Adrenal gland (tissue), 12 donors: Measurements from ENCODE around the gene RBM33. TPM values are rescaled to one million over a fixed set of nuclear protein-coding genes. Genes with fewer than 3 reads are reported as not detected.
A peak's percentile ranks its signal among the peaks of the same experiment; 100 is the strongest.

Experiments used
- DNase-seq, 7 donors: peaks; one replicate each; pipeline ENCODE4 v3.0.0-alpha.2; 2019 to 2020
- H3K27ac ChIP-seq, 5 donors: fragments of 200-600 bp; sonication (generic) in 4 of 5; 1 replicate in 3 of 5; 2 replicates in 2 of 5; pipeline versions ENCODE4 v1.5.1 to v1.8.0; 2016 to 2020; ENCODE audit warnings: mild to moderate bottlenecking in 1 of 5
- H3K27me3 ChIP-seq: fragments of 200-600 bp; 2 replicates; pipeline ENCODE4 v1.8.0; 2021
- H3K36me3 ChIP-seq, 2 donors: fragments of 200-600 bp; replicated peaks in 1 of 2; 1 replicate in 1 of 2; 2 replicates in 1 of 2; pipeline versions ENCODE4 v1.5.1 to v1.8.0; 2018 to 2022
- H3K4me1 ChIP-seq, 2 donors: fragments of 200-600 bp; replicated peaks in 1 of 2; 1 replicate in 1 of 2; 2 replicates in 1 of 2; pipeline versions ENCODE4 v1.5.1 to v1.8.0; 2018 to 2021
- H3K4me3 ChIP-seq, 4 donors: fragments of 200-600 bp; sonication (generic) in 3 of 4; one replicate each; pipeline ENCODE4 v1.5.1; 2016 to 2018
- H3K9me3 ChIP-seq, 3 donors: fragments of 200-600 bp; sonication (generic) in 1 of 3; replicated peaks in 1 of 3; 1 replicate in 2 of 3; 2 replicates in 1 of 3; pipeline versions ENCODE4 v1.5.1 to v1.8.0; 2016 to 2021
- CTCF ChIP-seq, 6 experiments: fragments of 450-650 bp in 4 of 6; fragments of 200-600 bp in 2 of 6; sonication (generic) in 1 of 6; IDR thresholded peaks; 1 replicate in 5 of 6; 2 replicates in 1 of 6; pipeline versions ENCODE4 v1.5.1 to v1.8.0; 2016 to 2021; ENCODE audit warnings: antibody characterized with exemption in 6 of 6, mild to moderate bottlenecking in 2 of 6, moderate library complexity in 1 of 6
- POLR2A ChIP-seq, 2 donors: fragments of 450-650 bp; IDR thresholded peaks; one replicate each; pipeline ENCODE4 v1.6.1; 2017; ENCODE audit warnings: antibody characterized with exemption in 2 of 2, mild to moderate bottlenecking in 2 of 2, moderate library complexity in 1 of 2
- WGBS, 4 donors: extraction: QIAGEN DNeasy Blood & Tissue Kit in 2 of 4; methylation state at CpG; one replicate each; pipeline versions ENCODE4 v1.1.5 to v1.1.7; 2013 to 2017; 5-methylcytosine and 5-hydroxymethylcytosine counted together
- intact Hi-C, 2 donors: fragments of 100-400 bp; cut with DNase I; formaldehyde crosslinking; loops; one replicate each; pipeline versions ENCODE4 v1.14.1 to v1.15.0; 2022 to 2023
- polyA plus RNA-seq, 3 donors: library from polyadenylated mRNA; stranded (reverse); fragments of 200-250 nt in 2 of 3; fragments of 350-450 nt in 1 of 3; fragmentation: Illumina TruSeq in 1 of 3; extraction: RNeasy Lipid Tissue Mini Kit (QIAGEN cat#74804) in 1 of 3; gene quantifications; one replicate each; pipeline ENCODE4 v1.2.3, GENCODE V29; 2013 to 2014
- total RNA-seq, 9 donors: library from RNA; depleted of rRNA in 4 of 9; stranded (reverse); fragments of >200 nt in 4 of 9; fragments of 120-200 nt in 1 of 9; fragmentation: NEBNext Ultra II Directional in 1 of 9; extraction: Animal tissue kit (Norgen Biotek cat#: 25700) in 1 of 9; gene quantifications; one replicate each; pipeline versions ENCODE4 v1.1.0 to v1.2.4, GENCODE V29; 2013 to 2023
- donor health status: healthy with polysubstance abuse.
- donor health status: Bipolar disorder and iron deficiency.
- donor health status: DM: yes; HTN: yes; CAD: no.
- donor health status: DM: no; HTN: no; CAD: no.
- donor health status: DM: no; HTN: no; CAD: no.
- donor health status: DM: yes; HTN: yes; CAD: no.

The RBM33 gene
- total and polyA plus RNA-seq, 12 donors, result 10.3 to 57.1 (median 36.9) TPM

- WGBS, 4 donors, result 91 to 96% (median 93%) methylated on average over 8 to 10 of the region's 10 CpGs
- intact Hi-C loops, result no loop called here
Observed at GRCh38 chr7:155782466-155782865, 138.0 kb downstream of the RBM33 start.

GRCh38 chr7:155785536-155785935 lies 141.1 kb downstream of the RBM33 start:
- 52 to 67% (median 59%) methylated on average over 10 of the region's 10 CpGs for WGBS, 4 donors
- peak in 6 of 7 donors; percentile 62 to 74 (median 70) for DNase-seq
- Histone ChIP-seq H3K4me1 (peaks cover 0 to 7% of the 10 kb centered on the region in 2 donors), H3K27ac (peak overlapping the region in 1 of 5 donors; percentile 12), H3K27me3 (no peaks in the 10 kb centered on the region), H3K4me3 (no peak overlapping the region), H3K36me3 (peaks cover 0 to 10% of the 10 kb centered on the region in 2 donors), H3K9me3 (no peaks in the 10 kb centered on the region)
- TF ChIP-seq POLR2A (IDR thresholded peaks at IDR 0.05), result no peak
- TF ChIP-seq CTCF (IDR thresholded peaks at IDR 0.05), result no peak
- intact Hi-C loops, result no loop called here

More at GRCh38 chr7:155782466-155782865, 138.0 kb downstream of the RBM33 start:
- no peak for TF ChIP-seq CTCF (IDR thresholded peaks at IDR 0.05)
- TF ChIP-seq POLR2A (IDR thresholded peaks at IDR 0.05), result no peak
- Histone ChIP-seq H3K27me3 (no peaks in the 10 kb centered on the region), H3K9me3 (no peaks in the 10 kb centered on the region), H3K36me3 (peaks cover 0 to 11% of the 10 kb centered on the region in 2 donors), H3K4me1 (peaks cover 0 to 7% of the 10 kb centered on the region in 2 donors), H3K27ac (no peak overlapping the region), H3K4me3 (no peak overlapping the region)
- peak in 1 of 7 donors; percentile 5 for DNase-seq

DNA sequence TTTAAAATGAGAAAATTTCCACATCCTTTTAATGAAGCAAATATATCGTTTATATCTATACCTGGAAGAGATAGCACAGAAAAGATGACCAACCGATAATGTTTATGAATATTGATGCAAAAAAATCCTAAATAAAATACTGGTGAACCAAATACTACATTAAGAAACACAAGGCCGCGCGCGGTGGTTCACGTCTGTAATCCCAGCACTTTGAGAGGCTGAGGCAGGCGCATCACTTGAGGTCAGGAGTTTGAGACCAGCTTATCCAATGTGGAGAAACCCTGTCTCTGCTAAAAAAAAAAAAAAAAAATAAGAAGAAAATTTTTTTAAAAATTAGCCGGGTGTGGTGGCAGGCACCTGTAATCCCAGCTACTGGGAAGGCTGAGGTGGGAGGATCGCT lies 142.0 kb downstream of the RBM33 start:
- Histone ChIP-seq H3K4me1 (peaks cover 0 to 7% of the 10 kb centered on the region in 2 donors), H3K9me3 (no peaks in the 10 kb centered on the region), H3K4me3 (no peak overlapping the region), H3K27me3 (no peaks in the 10 kb centered on the region), H3K27ac (no peak overlapping the region), H3K36me3 (peaks cover 0 to 10% of the 10 kb centered on the region in 2 donors)
- DNase-seq, result peak in 2 of 7 donors; percentile 8 to 28
- TF ChIP-seq CTCF (IDR thresholded peaks at IDR 0.05), result no peak
- no peak for TF ChIP-seq POLR2A (IDR thresholded peaks at IDR 0.05)
- WGBS, 4 donors, result 90 to 92% (median 90%) methylated on average over 10 of the region's 10 CpGs
- intact Hi-C loops, result no loop called here

- peaks cover 0 to 7% of the 10 kb centered on the region in 2 donors for H3K4me1 ChIP-seq
- H3K36me3 ChIP-seq, result peaks cover 0 to 5% of the 10 kb centered on the region in 2 donors
- intact Hi-C loops, result no loop called here
- TF ChIP-seq CTCF (IDR thresholded peaks at IDR 0.05) (no peak), POLR2A (IDR thresholded peaks at IDR 0.05) (no peak)
- WGBS, 4 donors, result 1 to 2% (median 2%) methylated on average over 10 to 68 of the region's 68 CpGs
- H3K27me3 ChIP-seq, result no peaks in the 10 kb centered on the region
- no peak for DNase-seq
- no peak overlapping the region for H3K27ac ChIP-seq
- peak overlapping the region in 2 of 4 donors; percentile 19 to 64 for H3K4me3 ChIP-seq
- no peaks in the 10 kb centered on the region for H3K9me3 ChIP-seq
Observed at GRCh38 chr7:155787171-155787851, 142.8 kb downstream of the RBM33 start.
